IMR-90 (cell line): Measurements from ENCODE around the gene PLEKHO2. TPM values are rescaled to one million over a fixed set of nuclear protein-coding genes. Genes with fewer than 3 reads are reported as not detected.

Experiments
- ATAC-seq: fragments of 200-7000 bp; cut with Tn5 transposase; 2 replicates; pipeline ENCODE4 v1.9.1; 2020; ENCODE audit warnings: low read depth, mild to moderate bottlenecking, moderate library complexity
- BruUV-seq: library from RNA; stranded (reverse); fragments of 400-500 nt; replicated peaks from 2 replicates; lab custom pipeline; 2021; lab: Mats Ljungman, UMichigan
- CTCF ChIA-PET: fragments of 300-600 bp; formaldehyde crosslinking; extraction: SDS; loops from one replicate; lab custom pipeline; 2021; ENCODE audit warnings: antibody characterized with exemption; lab: Yijun Ruan, JAX
- POLR2A ChIA-PET: fragments of 300-600 bp; sonication (Branson Sonifier 250); formaldehyde crosslinking; loops from one replicate; lab custom pipeline; 2022; ENCODE audit warnings: antibody characterized with exemption; ENCODE audit not compliant: unreplicated experiment; lab: Charles Lee
- DNase-seq: peaks from one replicate; pipeline ENCODE4 v3.0.0; 2013
- H2AFZ ChIP-seq: replicated peaks from 2 replicates; pipeline ENCODE3; 2013; ENCODE audit warnings: low read length, mild to moderate bottlenecking; ENCODE audit not compliant: poor library complexity
- H2AK5ac ChIP-seq: 2 replicates; pipeline ENCODE4 v1.6.1; 2013; ENCODE audit warnings: low read depth, low read length, inconsistent platforms
- H2AK9ac ChIP-seq: replicated peaks from 2 replicates; pipeline ENCODE3; 2013; ENCODE audit warnings: mild to moderate bottlenecking, low read depth, low read length, moderate library complexity; ENCODE audit not compliant: poor library complexity
- H2BK120ac ChIP-seq: 2 replicates; pipeline ENCODE4 v1.6.1; 2013; ENCODE audit warnings: low read depth, low read length, inconsistent platforms
- H2BK15ac ChIP-seq: 3 replicates; pipeline ENCODE4 v1.6.1; 2013; ENCODE audit warnings: low read depth, low read length, inconsistent platforms
- H2BK20ac ChIP-seq: 2 replicates; pipeline ENCODE4 v1.6.1; 2013; ENCODE audit warnings: low read depth, mild to moderate bottlenecking, inconsistent platforms, low read length, moderate library complexity
- H2BK5ac ChIP-seq: 2 replicates; pipeline ENCODE4 v1.6.1; 2013; ENCODE audit warnings: mild to moderate bottlenecking, low read depth, low read length, inconsistent platforms; ENCODE audit not compliant: poor library complexity, severe bottlenecking
- H3K14ac ChIP-seq: replicated peaks from 2 replicates; pipeline ENCODE4 v1.6.1; 2013; ENCODE audit warnings: low read depth, low read length, inconsistent platforms
- H3K18ac ChIP-seq: 2 replicates; pipeline ENCODE4 v1.6.1; 2013; ENCODE audit warnings: low read depth, low read length, control low read depth
- H3K23ac ChIP-seq: 2 replicates; pipeline ENCODE4 v1.6.1; 2013; ENCODE audit warnings: low read depth, low read length, inconsistent platforms
- H3K27ac ChIP-seq: 2 replicates; pipeline ENCODE4 v1.5.1; 2013; ENCODE audit warnings: mild to moderate bottlenecking, control low read depth, low read length; ENCODE audit not compliant: insufficient read depth
- H3K27me3 ChIP-seq: 2 replicates; pipeline ENCODE4 v1.6.1; 2013; ENCODE audit warnings: low read length; ENCODE audit not compliant: control insufficient read depth, insufficient read depth
- H3K36me3 ChIP-seq: 2 replicates; pipeline ENCODE4 v1.6.1; 2013; ENCODE audit warnings: low read length, mixed read lengths; ENCODE audit not compliant: control insufficient read depth, insufficient read depth
- H3K4ac ChIP-seq: 2 replicates; pipeline ENCODE4 v1.6.1; 2013; ENCODE audit warnings: low read depth, low read length, inconsistent platforms
- H3K4me1 ChIP-seq: 2 replicates; pipeline ENCODE4 v1.6.1; 2013; ENCODE audit warnings: low read length, mixed read lengths; ENCODE audit not compliant: control insufficient read depth, insufficient read depth
- H3K4me2 ChIP-seq: 2 replicates; pipeline ENCODE4 v1.6.1; 2013; ENCODE audit warnings: low read depth, mild to moderate bottlenecking, control low read depth, low read length, moderate library complexity
- H3K4me3 ChIP-seq: 2 replicates; pipeline ENCODE4 v1.5.1; 2013; ENCODE audit warnings: low read depth, mild to moderate bottlenecking, control low read depth, low read length, moderate library complexity; ENCODE audit not compliant: insufficient read depth
- H3K56ac ChIP-seq: 2 replicates; pipeline ENCODE4 v1.6.1; 2013; ENCODE audit warnings: low read length, inconsistent platforms; ENCODE audit not compliant: insufficient read depth; ENCODE audit errors: extremely low read depth
- H3K79me1 ChIP-seq, 2 experiments: 2 replicates each; pipeline ENCODE4 v1.6.1; 2013; ENCODE audit warnings: low read length in 2 of 2, inconsistent platforms in 1 of 2, low read depth in 1 of 2
- H3K9ac ChIP-seq: 2 replicates; pipeline ENCODE4 v1.6.1; 2013; ENCODE audit warnings: low read depth, low read length, control low read depth
- H3K9me1 ChIP-seq: 2 replicates; pipeline ENCODE4 v1.6.1; 2013; ENCODE audit warnings: low read length, inconsistent platforms; ENCODE audit not compliant: insufficient read depth
- H3K9me3 ChIP-seq: 2 replicates; pipeline ENCODE4 v1.6.1; 2013; ENCODE audit warnings: low read length; ENCODE audit not compliant: control insufficient read depth, insufficient read depth
- H4K20me1 ChIP-seq: 2 replicates; pipeline ENCODE4 v1.6.1; 2013; ENCODE audit warnings: low read length, inconsistent platforms; ENCODE audit not compliant: insufficient read depth
- H4K5ac ChIP-seq: 2 replicates; pipeline ENCODE4 v1.6.1; 2013; ENCODE audit warnings: mild to moderate bottlenecking, low read depth, low read length, control low read depth
- H4K8ac ChIP-seq, 2 experiments: 2 replicates each; pipeline ENCODE4 v1.6.1; 2013; ENCODE audit warnings: low read depth in 2 of 2, low read length in 2 of 2, control low read depth in 1 of 2, inconsistent platforms in 1 of 2
- H4K91ac ChIP-seq: 2 replicates; pipeline ENCODE4 v1.6.1; 2013; ENCODE audit warnings: low read depth, low read length, inconsistent platforms; ENCODE audit not compliant: insufficient read depth
- CEBPB ChIP-seq: IDR thresholded peaks from 2 replicates; pipeline ENCODE4 v1.6.1; 2012; ENCODE audit warnings: low read depth, low read length, improper control_type of control experiment
- MAFK ChIP-seq: IDR thresholded peaks from 2 replicates; pipeline ENCODE4 v1.6.1; 2012; ENCODE audit warnings: low read depth, low read length, improper control_type of control experiment
- NFE2L2 ChIP-seq: fragments of 150-350 bp; IDR thresholded peaks from 2 replicates; pipeline ENCODE4 v1.6.1; 2016; ENCODE audit warnings: low read depth, mild to moderate bottlenecking, low read length
- WGBS, 2 experiments: methylation state at CpG; one replicate each; pipeline versions ENCODE4 v1.1.5 to v1.1.7; 2013; ENCODE audit warnings: missing lambda C conversion rate in 2 of 2; ENCODE audit not compliant: insufficient read length in 1 of 2; ENCODE audit errors: extremely low coverage in 2 of 2; 5-methylcytosine and 5-hydroxymethylcytosine counted together
- dilution Hi-C: fragments of 300-500 bp; cut with HindIII; formaldehyde crosslinking; loops from one replicate; pipeline ENCODE4 v1.14.3; 2018; ENCODE audit warnings: low sequenced_read_pairs; ENCODE audit not compliant: unreplicated experiment
- in situ Hi-C: fragments of 300-500 bp; cut with MboI; formaldehyde crosslinking; loops from 3 replicates; pipeline ENCODE4 v1.14.3; 2019; ENCODE audit warnings: low sequenced_read_pairs, inconsistent platforms, mixed read lengths
- intact Hi-C: fragments of 100-400 bp; cut with micrococcal nuclease; formaldehyde crosslinking; loops from 2 replicates; pipeline ENCODE4 v1.10.0; 2022
- polyA plus RNA-seq, 3 experiments: library from polyadenylated mRNA; depleted of rRNA; stranded (reverse); fragments of >200 nt; gene quantifications; 2 replicates each; pipeline ENCODE4 v1.2.3, GENCODE V29; 2012; ENCODE audit warnings: low replicate concordance in 1 of 3
- total RNA-seq: library from RNA; depleted of rRNA; stranded (reverse); fragments of >200 nt; gene quantifications from 2 replicates; pipeline ENCODE4 v1.2.3, GENCODE V29; 2012

PLEKHO2 gene
- total and polyA plus RNA-seq, 2 of the 4 experiments (the other 2 are of a cell fraction): 19.0 to 22.5 TPM

DNA sequence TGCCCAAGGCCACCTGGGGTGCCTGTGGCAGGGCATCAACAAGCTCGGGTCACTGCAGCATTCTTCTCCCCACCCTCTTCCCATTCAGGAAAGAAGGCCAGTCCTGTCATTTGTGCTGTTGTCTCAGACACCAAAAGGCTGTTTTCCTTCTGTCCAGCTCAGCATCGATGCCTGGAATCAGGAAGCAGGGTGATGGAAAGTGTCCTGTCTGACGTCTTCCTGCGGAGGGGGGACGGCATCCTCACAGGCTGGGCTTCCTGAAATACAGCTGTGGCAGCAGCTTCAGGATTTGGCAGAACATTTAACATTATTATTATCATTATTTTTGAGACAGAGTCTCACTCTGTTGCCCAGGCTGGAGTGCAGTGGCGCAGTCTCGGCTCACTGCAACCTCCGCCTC lies 37.0 kb downstream of the PLEKHO2 start:
- no peak overlapping the region for H3K4me3 ChIP-seq
- in situ Hi-C loops: no loop called here
- H3K36me3 ChIP-seq: no peaks in the 10 kb centered on the region
- H3K18ac ChIP-seq: no peak overlapping the region
- no peaks in the 10 kb centered on the region for H3K9me3 ChIP-seq
- no TSS peak for BruUV-seq
- intact Hi-C loops: no loop called here
- no peak overlapping the region for H2BK20ac ChIP-seq
- no peak overlapping the region for H4K8ac ChIP-seq
- peak overlapping the region; percentile 1 for H2AFZ ChIP-seq
- H3K4me2 ChIP-seq: no peak overlapping the region
- no peak for TF ChIP-seq CEBPB
- no peak for TF ChIP-seq MAFK
- TF ChIP-seq NFE2L2: no peak
- ATAC-seq: no peak
- H2BK15ac ChIP-seq: no peak overlapping the region
- H2AK9ac ChIP-seq: no peak overlapping the region
- no peak overlapping the region for H4K5ac ChIP-seq
- no peaks in the 10 kb centered on the region for H4K20me1 ChIP-seq
- H3K9me1 ChIP-seq: peaks cover 21% of the 10 kb centered on the region
- no peak overlapping the region for H2BK5ac ChIP-seq
- H4K91ac ChIP-seq: no peak overlapping the region; the same call in 1 of the 2 replicates
- H2BK120ac ChIP-seq: peak overlapping the region; percentile 22; the same call in 1 of the 2 replicates
- POLR2A ChIA-PET: no interaction called here
- CTCF ChIA-PET: no interaction called here
- no peaks in the 10 kb centered on the region for H3K27me3 ChIP-seq
- H3K9ac ChIP-seq: no peak overlapping the region
- H3K79me1 ChIP-seq: peaks cover 0 to 17% of the 10 kb centered on the region in 2 experiments; a peak in 1 of 4 replicates
- no peak overlapping the region for H3K56ac ChIP-seq
- no peak overlapping the region for H3K23ac ChIP-seq
- H3K4ac ChIP-seq: 0 out of 2 replicates have a peak overlapping the region, but pooled peaks have one; percentile 17
- H3K14ac ChIP-seq: no peak overlapping the region
- H3K4me1 ChIP-seq: peaks cover 19% of the 10 kb centered on the region
- H2AK5ac ChIP-seq: peak overlapping the region; percentile 75
- dilution Hi-C loops: no loop called here
- DNase-seq: no peak
- no CpG with 5 or more reads among the region's 8 CpGs for WGBS, 2 experiments
- H3K27ac ChIP-seq: no peak overlapping the region
